NOMO-1 treated with dmso at 0.1 percent for 144 hours (cell line): ENCODE data around the gene RBPJL.

Source experiments
- DNase-seq: peaks from one replicate; lab custom pipeline; 2025; ENCODE audit not compliant: unreplicated experiment; lab: John Stamatoyannopoulos, UW

RBPJL gene

DNA sequence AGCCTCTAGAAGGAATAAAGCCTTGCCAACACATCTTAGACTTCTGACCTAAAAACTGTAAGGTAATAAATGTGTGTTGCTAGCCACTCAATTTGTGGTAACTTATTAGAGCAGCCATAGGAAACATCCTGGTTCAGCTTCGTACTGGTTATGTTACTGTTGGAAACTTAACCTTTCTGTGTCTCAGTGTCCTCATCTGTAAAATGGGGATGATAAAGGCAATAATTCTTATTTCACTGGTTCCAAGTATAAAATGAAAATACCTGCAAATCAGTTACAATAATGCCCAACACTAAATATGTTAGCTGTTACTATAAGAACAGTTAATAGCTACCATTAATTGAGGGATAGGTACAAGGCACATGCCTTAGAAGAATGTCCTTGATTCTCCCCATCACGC is 14.3 kb upstream of the RBPJL start:
- DNase-seq, result no peak

DNA sequence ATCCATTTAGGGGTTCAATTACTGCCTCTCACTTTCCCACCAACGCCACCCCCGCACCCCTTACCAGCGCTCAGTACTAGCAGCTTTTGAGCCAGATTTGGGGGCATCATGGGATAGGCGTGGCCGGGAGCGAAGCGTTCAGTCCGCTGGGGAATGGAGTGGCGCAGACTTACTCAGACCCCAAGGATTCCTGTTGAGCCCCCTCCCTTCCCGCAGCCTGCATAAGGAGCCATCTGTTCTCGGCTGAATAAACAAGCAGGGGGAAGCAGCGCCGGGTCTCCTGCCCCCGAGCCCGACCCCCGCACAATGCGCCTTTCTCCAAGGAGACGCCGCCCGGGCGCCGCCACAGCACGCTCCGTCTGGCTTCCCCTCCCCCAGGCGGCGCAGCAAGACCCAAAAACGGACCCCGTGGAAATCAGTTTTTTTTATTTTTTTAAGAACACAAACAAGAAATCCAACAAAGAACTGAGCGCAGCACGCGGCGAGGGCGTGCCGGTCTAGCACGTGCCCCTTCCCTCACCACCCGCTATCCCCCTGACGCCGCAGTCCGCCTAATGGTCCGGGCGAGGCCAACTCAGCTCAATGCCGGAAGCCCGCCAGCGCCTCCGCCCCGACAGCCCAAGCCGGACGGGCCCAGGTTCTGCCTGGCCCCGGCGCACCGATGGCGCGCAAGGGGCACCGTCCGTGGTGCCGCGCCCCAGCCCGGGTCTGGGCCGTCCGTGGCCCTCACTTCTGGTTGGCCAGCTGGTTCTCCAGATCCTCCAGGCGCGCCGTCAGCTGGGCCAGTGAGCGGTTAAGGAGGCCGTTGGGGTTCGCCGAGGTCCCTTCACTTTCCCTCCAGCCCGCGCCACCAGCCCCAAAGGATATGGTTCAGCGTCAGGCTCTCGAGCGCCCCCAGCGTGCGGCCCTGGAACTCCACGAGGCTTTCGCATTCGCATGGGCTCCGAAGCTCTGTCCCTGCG is 13.3 kb upstream of the RBPJL start:
- peak; percentile 84 for DNase-seq

DNA sequence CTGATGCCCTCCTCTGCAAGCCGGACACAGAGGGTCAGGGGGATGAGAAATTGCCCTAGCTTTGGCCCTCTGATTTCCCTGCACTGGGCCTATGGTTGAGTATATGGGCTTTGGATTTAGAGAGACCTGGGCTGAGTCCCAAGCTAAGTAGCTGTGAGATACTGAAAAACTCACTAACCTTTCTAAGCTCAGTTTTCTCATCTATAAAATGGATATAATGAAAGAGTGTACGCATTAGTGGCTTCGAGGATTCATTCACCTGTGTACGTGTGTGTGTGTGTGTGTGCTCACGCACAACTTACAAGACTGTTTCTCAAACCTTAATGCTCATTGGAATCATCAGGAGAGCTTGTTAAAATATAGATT is 12.7 kb upstream of the RBPJL start:
- DNase-seq, result no peak

DNA sequence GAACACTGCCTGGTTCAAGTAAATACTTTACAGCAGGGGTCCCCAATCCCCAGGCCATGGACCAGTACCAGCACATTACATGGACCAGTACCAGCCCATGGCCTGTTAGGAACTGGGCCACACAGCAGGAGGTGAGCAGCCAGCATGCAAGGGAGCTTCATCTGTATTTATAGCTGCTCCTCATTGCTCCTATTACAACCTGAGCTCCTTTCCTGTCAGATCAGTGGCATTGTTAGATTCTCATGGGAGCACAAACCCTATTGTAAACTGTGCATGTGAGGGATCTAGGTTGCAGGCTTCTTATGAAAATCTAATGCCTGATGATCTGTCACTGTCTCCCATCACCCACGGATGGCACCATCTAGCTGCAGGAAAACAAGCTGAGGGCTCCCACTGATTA is 12.0 kb upstream of the RBPJL start:
- DNase-seq, result no peak

DNA sequence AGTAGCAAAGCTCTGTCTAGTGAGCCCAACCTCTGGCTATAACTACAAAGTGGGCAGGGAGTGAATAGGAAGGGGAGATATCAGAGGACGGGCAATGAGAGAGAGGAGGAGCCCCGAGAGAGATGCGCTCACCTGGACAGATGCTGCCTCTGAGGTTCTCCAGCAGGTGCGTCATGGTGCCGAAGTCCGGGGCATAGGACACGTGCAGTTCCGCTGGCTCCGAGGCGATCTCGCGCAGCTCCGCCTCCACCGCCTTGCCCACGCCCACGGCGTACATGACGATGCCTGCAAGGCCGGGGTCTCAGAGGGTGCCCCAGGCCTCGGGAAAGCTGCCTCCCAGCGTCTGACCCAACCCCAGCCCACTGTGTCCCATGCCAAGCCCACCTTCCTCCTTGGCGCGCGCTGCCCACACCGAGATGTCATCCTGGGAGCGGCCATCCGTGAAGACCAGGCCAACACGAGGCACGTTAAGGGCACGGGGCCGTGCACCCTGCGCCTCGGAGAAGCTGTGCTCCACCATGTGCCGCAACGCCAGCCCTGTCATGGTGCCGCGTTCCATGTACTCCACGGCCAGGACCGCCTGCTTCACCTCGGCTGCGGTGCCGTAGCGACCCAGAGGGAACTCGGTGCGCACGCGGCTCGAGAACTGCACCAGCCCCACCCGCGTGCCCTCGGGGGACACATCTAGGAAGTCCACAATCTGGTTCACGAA is 8.7 kb upstream of the RBPJL start:
- no peak for DNase-seq

DNA sequence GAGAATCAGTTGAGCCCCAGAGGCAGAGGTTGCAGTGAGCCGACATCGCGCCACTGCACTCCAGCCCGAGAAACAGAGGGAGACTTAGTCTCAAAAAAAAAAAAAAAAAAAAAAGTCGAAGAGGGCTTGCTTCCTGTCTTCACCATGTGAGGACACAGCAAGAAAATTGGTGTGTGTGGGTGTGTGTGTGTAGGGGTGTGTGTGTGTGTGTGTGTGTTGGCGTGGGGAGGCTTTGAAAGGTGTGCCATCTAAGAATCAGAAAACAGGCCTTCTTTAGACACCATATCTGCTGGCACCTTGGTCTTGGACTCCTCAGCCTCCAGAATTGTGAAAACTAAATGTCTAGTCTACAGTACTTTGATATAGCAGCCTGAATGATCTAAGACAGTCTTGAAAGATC is 6.9 kb upstream of the RBPJL start:
- DNase-seq, result no peak

DNA sequence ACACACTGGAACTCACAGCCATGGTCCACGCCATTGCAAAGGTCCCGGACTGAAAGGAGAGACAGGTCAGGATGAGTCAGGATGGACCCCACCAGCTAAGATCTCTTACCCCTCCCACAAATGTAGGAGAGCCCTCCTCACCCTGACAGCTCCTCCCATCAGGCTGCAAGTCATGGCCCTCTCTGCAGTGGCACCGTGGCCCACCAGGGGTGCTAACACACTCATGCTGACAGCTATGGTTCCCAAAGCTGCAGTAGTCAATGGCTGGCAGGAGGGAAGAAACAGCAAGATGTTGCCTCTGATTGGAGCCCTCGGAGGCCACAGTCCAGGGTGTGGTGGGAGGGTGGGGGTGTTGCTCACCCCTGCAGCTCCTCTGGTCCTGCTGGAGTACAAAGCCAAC is 5.7 kb upstream of the RBPJL start:
- DNase-seq, result no peak

DNA sequence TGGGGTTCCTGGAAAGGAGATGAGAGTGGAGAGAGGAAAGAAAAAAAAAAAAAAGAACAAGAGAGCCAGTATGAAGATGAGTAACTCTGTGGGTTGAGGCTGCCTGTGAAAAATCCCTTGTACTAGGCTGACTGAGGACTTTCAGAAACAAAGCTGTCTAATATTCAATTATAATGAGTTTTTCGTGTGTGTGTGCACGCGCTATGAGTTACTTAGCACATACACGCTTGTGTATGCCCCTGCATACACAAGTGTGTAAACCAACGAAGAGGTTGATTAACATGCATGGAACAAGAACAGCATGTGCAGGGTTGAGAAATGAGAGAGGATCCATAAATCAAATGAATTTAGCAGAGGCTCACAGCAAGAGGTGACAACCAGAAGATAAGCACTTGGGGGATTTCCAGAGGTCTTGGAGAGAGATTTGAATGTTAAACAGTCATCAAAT is 4.8 kb upstream of the RBPJL start:
- DNase-seq, result no peak

DNA sequence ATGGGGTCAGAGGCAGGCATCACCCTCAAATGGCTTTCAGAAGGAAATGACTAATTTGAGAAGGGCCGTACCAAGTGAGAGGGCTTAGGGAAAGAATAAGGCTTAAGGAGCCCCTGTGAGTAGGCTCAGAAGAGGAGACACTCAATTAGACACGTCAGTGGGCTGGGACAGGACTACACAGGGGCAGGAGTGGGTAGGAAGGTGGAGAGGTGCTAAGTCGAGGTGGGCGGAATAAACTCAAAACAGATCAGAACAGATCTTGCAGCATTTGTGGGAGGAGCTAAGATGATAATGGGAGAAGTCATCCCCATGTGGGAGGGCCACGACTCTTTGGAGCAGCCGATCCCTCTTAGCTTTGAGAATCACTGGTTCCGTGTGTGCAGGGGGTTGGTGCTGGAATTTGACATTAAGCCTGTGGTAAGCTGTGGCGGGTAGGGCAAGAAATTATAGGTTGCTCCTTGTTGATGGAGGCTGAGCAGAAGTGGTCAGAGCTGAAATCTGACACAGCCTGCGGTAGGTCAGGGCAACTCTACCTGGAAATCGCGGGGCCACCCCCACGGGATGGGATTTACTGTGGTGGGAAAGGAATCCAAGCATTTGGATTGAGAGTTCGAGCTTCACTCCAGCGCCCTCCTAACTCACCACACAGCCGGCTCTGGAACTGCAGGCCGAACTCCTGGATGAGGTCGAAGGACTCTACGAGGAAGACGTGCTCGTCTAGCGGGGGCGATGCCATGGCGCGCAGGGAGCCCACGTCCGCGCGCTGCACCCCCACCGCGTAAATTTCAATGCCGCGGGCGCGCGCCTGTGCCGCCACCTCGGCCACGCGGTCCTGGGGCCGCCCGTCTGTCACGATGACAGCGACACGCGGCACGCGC is 2.8 kb upstream of the RBPJL start:
- DNase-seq, result no peak

DNA sequence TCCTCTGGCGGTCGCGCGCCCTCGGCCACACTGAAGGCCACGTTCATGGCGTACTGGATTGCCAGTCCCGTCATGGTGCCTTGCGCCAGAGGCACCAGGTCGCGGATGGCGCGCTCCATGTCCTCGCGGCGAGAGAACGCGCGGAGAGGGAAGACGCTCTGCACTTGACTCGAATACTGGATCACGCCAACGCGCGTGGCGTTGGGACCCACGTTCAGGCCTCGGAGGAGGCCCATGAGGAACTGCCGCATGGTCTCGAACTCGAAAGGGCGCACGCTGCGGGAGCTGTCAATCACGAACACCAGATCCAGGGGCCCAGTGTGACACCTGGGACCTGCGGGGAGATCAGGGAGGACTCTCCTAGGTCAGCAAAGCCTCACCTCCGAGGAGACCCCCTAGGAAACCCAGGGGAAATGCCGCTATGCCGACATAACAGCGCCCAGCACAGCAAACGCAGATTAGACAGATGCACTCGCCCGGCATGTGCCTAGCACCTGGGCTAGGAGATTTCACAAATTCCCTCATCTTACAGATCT is 2.1 kb upstream of the RBPJL start:
- DNase-seq, result no peak

DNA sequence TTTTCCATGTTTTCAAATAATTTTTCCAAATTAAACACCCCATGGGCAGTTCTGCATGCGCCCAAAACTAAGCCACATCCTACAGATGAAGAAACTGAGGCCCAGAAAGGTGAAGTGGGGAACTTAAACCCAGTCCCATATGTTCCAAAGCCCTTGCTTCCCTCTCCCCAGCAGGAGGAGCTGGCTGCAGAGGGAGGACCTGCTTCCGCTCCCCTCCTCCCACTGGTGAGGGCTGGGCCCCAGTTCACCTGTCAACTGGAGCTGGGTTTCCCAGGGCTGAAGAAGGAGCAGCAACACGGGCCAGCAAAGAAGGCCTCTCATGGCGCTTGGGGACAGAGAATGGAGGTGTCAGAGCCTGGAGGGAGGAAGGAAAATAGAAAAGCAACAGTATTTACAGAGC is 1.4 kb upstream of the RBPJL start:
- no peak for DNase-seq

DNA sequence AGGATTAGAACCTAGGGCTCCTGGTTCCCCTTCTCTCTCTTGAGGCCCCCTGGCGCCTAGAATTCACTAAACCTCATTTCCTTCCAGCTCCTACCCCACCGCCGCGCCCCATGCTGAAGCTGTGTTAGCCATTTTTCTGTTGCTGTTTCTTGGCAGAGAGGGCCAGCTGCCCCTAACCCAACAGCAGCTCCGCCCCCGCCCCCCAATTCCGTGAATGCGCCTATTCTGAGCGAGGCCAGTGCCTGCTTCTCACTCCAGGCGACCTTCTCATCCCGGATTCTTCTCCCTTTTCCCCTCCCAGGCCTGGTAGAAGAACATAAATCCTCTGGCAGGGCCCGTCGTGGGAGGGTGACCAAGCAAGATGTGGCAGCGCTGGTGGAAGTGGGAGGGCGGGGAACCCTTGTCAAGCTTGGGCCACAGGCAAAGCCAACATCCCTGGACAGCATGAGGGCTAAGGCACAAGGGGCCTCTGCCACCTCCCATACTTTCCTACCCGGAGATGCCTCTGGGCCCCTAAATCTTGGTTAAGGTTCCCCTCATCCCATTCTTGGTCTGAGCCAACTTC is 518 bp downstream of the RBPJL start:
- no peak for DNase-seq

DNA sequence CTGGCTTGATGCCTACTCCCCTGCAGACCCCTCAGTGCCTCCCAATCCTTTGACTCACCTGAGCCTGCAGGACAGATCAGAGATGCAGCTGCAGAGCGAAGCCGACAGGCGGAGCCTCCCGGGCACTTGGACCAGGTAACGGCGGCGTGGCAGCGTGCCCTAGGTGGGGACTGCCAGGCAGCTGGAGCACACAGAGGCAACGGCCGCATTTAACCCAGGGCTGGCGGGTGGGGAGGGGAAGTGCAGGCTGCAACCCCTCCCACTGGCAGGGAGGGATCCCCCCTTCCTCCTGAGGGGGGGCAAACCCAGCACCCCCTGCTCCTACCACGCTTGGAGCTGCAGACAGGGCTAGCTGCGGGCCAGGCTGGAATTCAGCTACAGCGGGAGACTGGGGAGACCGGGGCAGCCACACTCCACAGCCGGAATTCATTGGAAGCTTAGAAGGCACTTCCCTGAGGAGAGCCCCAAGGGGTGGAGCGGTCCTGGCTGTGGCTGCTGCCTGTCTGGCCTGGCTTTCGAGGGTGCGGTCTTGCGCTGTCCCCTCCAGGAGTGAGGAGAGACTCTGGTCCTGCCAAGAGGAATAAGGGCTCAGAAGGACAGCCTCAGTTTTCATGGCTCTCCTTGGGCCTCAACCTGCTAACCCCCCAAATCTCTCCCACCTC is 1.6 kb downstream of the RBPJL start, which contains the start of gene MATN4:
Gene MATN4, minus strand, starts transcription at position 183 of the 662 bp plus-strand sequence. CDS start 2,717 bp downstream, outside the sequence.
- no peak for DNase-seq

DNA sequence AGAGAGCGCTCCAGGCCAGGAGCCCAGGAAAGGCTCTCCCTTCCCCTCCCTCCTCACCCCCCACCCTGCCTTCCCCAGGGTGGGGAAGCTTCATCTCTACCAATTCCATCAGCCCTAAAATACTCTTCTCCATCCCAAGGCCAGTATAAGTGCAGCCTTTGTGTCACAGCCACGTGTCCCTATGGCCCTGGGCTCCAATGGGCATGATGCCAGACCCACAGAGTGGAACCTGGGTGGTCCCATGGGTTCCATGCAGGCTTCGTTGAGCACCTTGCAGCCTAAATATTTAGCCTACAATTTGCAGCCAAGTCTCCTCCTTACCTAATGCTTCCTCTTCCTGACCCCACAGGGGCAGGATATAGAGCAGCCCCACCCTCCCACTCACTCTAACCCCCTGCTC is 2.4 kb downstream of the RBPJL start:
- no peak for DNase-seq

DNA sequence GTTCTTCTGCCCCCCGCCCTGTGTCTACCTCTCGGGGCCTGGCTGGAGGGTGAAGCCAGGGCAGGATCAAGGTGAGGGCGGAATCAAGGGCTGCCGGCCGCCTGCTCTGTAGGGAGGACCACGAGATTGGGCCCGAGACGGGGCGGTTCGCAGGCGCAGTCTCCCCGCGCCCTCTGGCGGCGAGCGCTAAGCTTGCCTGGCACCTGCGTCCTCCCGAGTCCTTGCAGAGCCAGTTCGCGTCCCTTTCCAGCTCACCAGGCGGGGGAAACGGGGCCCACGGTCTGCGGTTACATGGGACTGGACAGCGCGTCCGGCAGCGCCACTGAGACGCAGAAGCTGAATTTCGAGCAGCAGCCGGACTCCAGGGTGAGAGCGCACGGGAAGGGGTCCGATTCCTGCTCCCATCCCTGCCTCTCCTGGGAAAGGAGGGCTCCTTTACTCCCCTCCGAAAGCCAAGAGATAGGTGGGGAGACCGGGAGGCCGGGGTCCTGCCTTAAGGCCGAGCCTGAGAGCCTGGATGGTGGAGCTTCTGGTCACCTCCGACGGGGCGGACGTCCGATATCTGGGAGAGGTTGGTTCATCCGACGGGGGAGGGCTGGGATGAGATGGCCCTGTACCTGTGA is 5.1 kb downstream of the RBPJL start:
- DNase-seq, result peak; percentile 62

DNA sequence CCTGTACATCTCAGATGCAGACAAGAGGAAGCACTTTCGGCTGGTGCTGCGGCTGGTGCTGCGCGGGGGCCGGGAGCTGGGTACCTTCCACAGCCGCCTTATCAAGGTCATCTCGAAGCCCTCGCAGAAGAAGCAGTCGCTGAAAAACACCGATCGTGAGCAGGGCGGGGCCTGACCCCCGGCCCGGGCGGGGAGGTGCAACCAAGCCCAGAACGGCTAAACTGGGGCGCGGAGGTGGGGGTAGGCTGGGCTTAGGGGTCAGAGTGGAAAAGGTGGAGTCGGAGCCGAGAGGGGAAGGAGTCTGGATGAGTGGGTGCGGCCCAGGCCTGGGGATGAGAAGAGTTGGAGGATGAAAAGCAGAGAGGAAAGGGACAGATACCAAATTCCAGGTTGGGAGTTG is 5.6 kb downstream of the RBPJL start:
- DNase-seq, result no peak

DNA sequence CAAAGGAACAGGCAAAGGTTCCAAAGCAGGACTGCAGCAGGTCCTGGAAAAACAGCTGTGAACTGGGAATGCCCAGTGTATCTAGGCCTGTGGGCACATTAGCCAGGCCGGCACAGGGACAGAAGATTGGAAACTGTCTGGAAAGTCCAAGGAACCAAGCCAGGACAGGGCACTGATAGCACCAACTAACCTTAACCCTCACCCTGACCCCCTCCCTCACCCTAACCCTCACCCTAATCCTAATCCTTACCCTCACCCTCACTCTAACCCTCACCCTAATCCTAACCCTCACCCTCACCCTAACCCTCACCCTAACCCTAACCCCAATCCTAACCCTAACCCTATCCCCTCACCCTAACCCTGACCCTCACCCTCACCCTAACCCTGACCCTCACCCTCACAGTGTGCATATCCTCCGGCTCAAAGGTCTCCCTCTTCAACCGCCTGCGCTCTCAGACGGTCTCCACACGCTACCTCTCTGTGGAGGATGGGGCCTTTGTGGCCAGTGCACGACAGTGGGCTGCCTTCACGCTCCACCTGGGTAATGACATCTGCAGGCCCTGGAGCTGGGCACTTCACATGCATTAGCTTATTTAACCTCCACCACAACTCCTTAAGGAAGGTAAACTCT is 6.5 kb downstream of the RBPJL start:
- no peak for DNase-seq

DNA sequence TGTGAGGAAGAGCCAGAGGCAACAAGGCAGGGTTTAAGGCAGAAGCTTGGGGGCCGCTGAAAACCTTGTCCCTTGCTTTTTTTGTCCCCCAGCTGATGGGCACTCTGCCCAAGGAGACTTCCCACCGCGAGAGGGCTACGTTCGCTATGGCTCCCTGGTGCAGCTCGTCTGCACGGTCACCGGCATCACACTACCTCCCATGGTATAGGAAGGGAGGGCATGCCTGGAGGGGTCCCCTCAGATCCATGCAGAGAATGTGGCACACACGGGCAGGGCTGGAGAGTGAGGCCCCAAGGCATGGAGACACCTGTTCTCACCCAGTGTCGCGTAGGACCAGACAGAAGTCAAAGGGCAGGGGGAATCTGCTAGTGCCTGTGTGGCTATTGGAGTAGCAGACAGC is 7.3 kb downstream of the RBPJL start:
- DNase-seq, result no peak

DNA sequence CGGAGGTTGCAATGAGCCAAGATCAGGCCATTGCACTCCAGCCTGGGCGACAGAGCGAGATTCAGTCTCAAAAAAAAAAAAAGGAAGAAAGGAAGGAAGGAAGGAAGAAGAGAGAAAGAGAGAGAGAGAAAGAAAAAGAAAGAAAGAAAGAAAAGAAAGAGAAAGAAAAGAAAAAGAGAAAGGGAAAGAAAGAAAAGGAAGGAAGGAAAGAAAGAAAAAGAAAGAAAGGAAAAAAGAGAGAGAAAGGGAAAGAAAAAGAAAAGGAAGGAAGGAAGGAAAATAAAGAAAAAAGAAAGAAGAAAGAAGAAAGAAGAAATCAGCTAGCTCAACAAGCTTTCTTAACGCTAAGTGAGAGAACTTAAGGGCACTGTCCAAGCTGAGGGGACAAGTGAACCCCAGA is 9.0 kb downstream of the RBPJL start:
- no peak for DNase-seq
